Lower lobe of right lung (tissue), 2 donors: ENCODE results near the gene MACROD2. TPM values are rescaled to one million over a fixed set of nuclear protein-coding genes. Genes with fewer than 3 reads are reported as not detected.

Experiments
- ATAC-seq, 2 donors: fragments of 200-7000 bp; cut with Tn5 transposase; one replicate each; pipeline ENCODE4 v1.9.1; 2020 to 2022; ENCODE audit warnings: mild to moderate bottlenecking in 2 of 2, moderate library complexity in 2 of 2
- DNase-seq: peaks from one replicate; pipeline ENCODE4 v3.0.0-alpha.2; 2020
- H3K27ac ChIP-seq: fragments of 200-600 bp; one replicate; pipeline ENCODE4 v1.8.0; 2022
- H3K27me3 ChIP-seq: fragments of 200-600 bp; one replicate; pipeline ENCODE4 v1.8.0; 2022; ENCODE audit warnings: low read depth
- H3K36me3 ChIP-seq: fragments of 200-600 bp; one replicate; pipeline ENCODE4 v1.8.0; 2022; ENCODE audit warnings: mild to moderate bottlenecking
- H3K4me1 ChIP-seq: fragments of 200-600 bp; one replicate; pipeline ENCODE4 v1.8.0; 2022
- H3K4me3 ChIP-seq: fragments of 200-600 bp; one replicate; pipeline ENCODE4 v1.8.0; 2022; ENCODE audit warnings: mild to moderate bottlenecking
- H3K9me3 ChIP-seq: fragments of 200-600 bp; one replicate; pipeline ENCODE4 v1.8.0; 2022
- intact Hi-C: fragments of 100-400 bp; cut with DNase I; formaldehyde crosslinking; loops from one replicate; pipeline ENCODE4 v1.11.0; 2022
- total RNA-seq: library from RNA; stranded (reverse); fragmentation: NEBNext Ultra II Directional; extraction: Animal tissue kit (Norgen Biotek cat#: 25700); gene quantifications from one replicate; pipeline ENCODE4 v1.2.1, GENCODE V29; 2021
- TF ChIP-seq, protein P1 (sequence below): fragments of 200-600 bp; IDR thresholded peaks from one replicate; pipeline ENCODE4 v1.8.0; 2022; ENCODE audit warnings: antibody characterized with exemption, mild to moderate bottlenecking
- donor health status: DM: no; HTN: yes; CAD: no; lungs with severe emphysema.

MACROD2 gene
- total RNA-seq, 1 donor from 2014 or later = 73.0 TPM

DNA sequence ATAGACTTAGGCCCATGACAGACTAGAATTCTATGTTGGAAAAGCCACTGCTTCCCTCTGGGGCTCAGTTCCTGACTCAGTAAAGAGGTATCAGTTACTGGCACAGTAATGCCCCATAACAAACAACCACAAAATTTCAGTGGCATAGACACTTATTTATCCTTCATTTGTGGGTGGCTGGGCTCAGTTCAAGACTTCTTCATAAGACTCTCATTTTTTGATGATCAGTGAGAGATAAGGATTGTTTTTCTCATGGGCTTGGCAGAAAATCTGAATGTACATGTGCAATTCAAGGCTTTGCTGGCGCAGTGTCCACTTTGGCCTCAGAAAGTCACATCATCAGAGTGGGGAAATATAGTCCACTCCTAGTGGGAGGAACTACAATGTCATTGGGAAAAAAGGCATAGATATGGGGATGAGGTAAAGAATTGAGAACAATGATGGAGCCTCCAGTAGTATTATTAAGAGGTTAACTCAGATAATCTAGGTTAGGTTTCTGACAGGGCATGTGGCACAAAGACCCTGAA lies 726.7 kb downstream of the MACROD2 start:
- ATAC-seq (no peak), DNase-seq (no peak)
- H3K4me1 ChIP-seq = no peaks in the 10 kb centered on the region
- TF ChIP-seq, protein P1, sequence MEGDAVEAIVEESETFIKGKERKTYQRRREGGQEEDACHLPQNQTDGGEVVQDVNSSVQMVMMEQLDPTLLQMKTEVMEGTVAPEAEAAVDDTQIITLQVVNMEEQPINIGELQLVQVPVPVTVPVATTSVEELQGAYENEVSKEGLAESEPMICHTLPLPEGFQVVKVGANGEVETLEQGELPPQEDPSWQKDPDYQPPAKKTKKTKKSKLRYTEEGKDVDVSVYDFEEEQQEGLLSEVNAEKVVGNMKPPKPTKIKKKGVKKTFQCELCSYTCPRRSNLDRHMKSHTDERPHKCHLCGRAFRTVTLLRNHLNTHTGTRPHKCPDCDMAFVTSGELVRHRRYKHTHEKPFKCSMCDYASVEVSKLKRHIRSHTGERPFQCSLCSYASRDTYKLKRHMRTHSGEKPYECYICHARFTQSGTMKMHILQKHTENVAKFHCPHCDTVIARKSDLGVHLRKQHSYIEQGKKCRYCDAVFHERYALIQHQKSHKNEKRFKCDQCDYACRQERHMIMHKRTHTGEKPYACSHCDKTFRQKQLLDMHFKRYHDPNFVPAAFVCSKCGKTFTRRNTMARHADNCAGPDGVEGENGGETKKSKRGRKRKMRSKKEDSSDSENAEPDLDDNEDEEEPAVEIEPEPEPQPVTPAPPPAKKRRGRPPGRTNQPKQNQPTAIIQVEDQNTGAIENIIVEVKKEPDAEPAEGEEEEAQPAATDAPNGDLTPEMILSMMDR = no peak
- no peak overlapping the region for H3K4me3 ChIP-seq
- no peaks in the 10 kb centered on the region for H3K36me3 ChIP-seq
- H3K9me3 ChIP-seq = no peaks in the 10 kb centered on the region
- H3K27me3 ChIP-seq = no peaks in the 10 kb centered on the region
- no peak overlapping the region for H3K27ac ChIP-seq
- intact Hi-C loops = no loop called here

DNA sequence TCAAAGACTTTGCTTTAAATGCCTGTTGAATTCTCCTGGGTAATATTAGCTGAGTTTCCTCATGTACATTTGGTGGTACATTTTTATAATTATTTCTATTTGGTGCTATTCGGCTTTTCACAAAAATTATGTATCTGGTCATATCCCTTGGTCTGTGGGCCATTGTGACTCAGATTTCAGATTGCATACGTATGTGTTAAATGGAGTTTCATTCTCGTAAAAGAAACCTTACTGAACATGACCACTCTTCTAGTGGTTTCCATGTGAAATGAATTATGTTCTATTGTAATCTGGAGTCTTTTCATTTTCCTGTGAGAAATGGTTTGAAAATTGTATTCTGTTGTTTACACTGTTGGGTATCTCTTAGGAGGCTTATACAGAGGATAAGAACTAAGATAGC lies 728.3 kb downstream of the MACROD2 start:
- DNase-seq (no peak), ATAC-seq (no peak)
- Histone ChIP-seq H3K4me3 (no peak overlapping the region), H3K27ac (no peak overlapping the region), H3K27me3 (no peaks in the 10 kb centered on the region), H3K9me3 (no peaks in the 10 kb centered on the region), H3K36me3 (no peaks in the 10 kb centered on the region), H3K4me1 (no peaks in the 10 kb centered on the region)
- intact Hi-C loops = no loop called here
- TF ChIP-seq, protein P1 = no peak

DNA sequence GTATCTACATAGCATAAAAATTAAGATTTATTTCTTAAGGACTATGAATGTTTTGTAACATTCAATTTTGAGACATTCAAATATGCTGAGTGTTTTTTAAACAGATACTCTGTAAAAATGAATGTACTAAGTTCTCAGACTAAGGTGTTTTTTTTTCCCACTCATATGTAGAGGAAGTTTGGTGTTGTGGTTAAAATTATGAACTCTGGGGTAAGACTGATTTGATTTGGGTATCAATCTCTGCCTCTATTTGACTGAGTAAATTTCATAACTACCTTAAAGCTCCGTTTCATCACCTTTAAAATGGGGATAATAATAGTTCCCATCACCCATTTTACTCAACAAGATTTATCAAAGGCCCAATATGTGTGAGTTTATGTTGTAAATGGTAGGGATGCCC lies 728.7 kb downstream of the MACROD2 start:
- Histone ChIP-seq H3K27ac (no peak overlapping the region), H3K36me3 (no peaks in the 10 kb centered on the region), H3K9me3 (no peaks in the 10 kb centered on the region), H3K4me3 (no peak overlapping the region), H3K27me3 (no peaks in the 10 kb centered on the region), H3K4me1 (no peaks in the 10 kb centered on the region)
- intact Hi-C loops = no loop called here
- DNase-seq (no peak), ATAC-seq (no peak)
- TF ChIP-seq, protein P1 = no peak

DNA sequence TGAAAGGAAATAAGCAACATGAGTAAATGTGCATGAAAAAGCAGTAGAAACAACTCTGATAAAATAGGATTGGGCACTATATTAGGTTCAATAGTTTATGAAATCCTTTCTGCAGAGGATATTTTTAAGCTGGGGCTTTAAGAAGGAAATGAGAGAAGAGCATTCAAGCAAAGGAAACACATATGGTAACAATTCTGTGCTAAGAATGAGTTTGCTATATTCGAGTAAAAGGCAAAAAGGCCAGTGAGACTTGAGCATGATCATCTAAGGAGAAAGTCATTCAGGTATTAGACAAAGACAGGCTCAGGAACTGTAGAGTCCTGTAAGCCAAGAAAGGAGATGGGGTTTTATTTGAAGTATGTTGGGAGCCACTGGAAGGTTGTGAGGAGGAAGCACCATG lies 729.2 kb downstream of the MACROD2 start:
- Histone ChIP-seq H3K27ac (no peak overlapping the region), H3K9me3 (no peaks in the 10 kb centered on the region), H3K4me1 (no peaks in the 10 kb centered on the region), H3K36me3 (no peaks in the 10 kb centered on the region), H3K27me3 (no peaks in the 10 kb centered on the region), H3K4me3 (no peak overlapping the region)
- DNase-seq (no peak), ATAC-seq (no peak)
- TF ChIP-seq, protein P1 = no peak
- intact Hi-C loops = no loop called here

DNA sequence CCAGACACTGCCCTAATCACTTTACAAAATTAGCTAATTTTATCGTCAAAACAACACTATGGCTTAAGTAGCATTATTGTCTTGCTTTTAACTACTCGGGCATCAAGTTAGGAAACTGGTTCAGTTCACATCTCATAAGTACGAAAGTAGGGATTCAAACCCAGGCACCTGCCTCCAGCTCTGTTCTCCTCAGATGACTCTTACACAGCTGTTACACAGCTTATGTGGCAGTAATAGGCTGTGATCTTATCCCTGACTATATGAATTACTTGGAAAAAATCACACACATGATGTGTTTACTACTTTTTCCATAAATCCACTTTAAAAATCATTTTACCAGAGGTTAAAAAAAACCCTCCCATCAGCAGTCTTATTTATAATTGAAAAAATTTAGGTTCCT lies 731.3 kb downstream of the MACROD2 start:
- no peaks in the 10 kb centered on the region for H3K4me1 ChIP-seq
- intact Hi-C loops = no loop called here
- H3K27me3 ChIP-seq = no peaks in the 10 kb centered on the region
- TF ChIP-seq, protein P1 = no peak
- no peaks in the 10 kb centered on the region for H3K9me3 ChIP-seq
- no peak for DNase-seq
- no peaks in the 10 kb centered on the region for H3K36me3 ChIP-seq
- ATAC-seq = no peak
- no peak overlapping the region for H3K4me3 ChIP-seq
- H3K27ac ChIP-seq = no peak overlapping the region
